GM04503 (cell line): Measurements from ENCODE around the gene PPP4R3C.
"Not testable (repeated sequence)": the region's sequence is repeated elsewhere in the genome, so short reads cannot be mapped to it uniquely, and the experiment has no call there.

Experiments
- DNase-seq: peaks from one replicate; pipeline ENCODE4 v3.0.0-alpha.2; 2012; ENCODE audit warnings: low read depth

The PPP4R3C gene

DNA sequence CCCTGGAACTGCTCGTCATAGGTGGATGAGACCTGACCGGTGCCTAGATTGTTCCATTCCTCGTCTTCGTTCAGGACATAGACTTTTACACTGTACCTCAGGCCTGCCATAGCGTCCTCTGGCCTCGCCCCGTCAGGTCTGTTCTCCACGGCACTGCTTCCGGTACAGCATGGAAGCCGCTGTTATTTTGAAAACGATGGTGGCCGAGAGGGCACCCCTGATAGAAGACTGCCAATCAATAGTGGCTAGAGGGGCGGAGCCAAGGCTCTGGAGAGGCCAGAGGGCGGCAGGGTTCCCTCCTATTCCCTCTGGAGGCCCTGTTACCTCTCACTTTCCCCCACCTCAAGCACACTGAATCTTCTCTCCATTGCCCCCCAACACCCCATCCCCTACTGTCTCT lies at the start of gene PPP4R3C:
PPP4R3C (minus strand) TSS at position 155 of the 400 bp plus-strand sequence; CDS start at position 110, 45 bp downstream.
- DNase-seq, result no peak

GRCh38 chrX:27491397-27491796 lies 28.3 kb upstream of the PPP4R3C start:
- DNase-seq, result no peak

- DNase-seq, result no peak
These were observed 2.9 kb upstream of the PPP4R3C start for GRCh38 chrX:27466051-27466450.

- DNase-seq, result no peak
These were observed 1.9 kb upstream of the PPP4R3C start for GRCh38 chrX:27465036-27465435.

DNA sequence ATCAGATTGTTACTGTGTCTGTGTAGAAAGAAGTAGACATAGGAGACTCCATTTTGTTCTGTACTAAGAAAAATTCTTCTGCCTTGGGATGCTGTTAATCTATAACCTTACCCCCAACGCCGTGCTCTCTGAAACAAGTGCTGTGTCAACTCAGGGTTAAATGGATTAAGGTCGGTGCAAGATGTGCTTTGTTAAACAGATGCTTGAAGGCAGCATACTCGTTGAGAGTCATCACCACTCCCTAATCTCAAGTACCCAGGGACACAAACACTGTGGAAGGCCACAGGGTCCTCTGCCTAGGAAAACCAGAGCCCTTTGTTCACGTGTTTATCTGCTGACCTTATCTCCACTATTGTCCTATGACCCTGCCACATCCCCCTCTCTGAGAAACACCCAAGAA lies 4.0 kb downstream of the PPP4R3C start:
- not testable (repeated sequence) for DNase-seq

DNA sequence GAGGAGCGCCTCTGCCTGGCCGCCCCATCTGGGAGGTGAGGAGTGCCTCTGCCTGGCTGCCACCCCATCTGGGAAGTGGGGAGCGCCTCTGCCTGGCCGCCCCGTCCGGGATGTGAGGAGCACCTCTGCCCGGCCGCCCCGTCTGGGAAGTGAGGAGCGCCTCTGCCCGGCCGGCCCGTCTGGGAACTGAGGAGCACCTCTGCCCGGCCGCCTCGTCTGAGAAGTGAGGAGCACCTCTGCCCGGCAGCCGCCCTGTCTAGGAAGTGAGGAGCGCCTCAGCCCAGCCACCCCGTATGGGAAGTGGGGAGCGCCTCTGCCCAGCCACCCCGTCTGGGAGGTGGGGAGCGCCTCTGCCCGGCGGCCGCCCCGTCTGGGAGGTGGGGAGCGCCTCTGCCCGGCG lies 4.6 kb downstream of the PPP4R3C start:
- DNase-seq, result not testable (repeated sequence)

- DNase-seq, result no peak
These were observed 11.8 kb downstream of the PPP4R3C start for GRCh38 chrX:27451324-27451723.

- no peak for DNase-seq
These were observed 16.7 kb downstream of the PPP4R3C start for GRCh38 chrX:27446423-27446822.

GRCh38 chrX:27445438-27445837 lies 17.7 kb downstream of the PPP4R3C start:
- DNase-seq, result no peak

- no peak for DNase-seq
These were observed 18.8 kb downstream of the PPP4R3C start for GRCh38 chrX:27444093-27444908.

DNA sequence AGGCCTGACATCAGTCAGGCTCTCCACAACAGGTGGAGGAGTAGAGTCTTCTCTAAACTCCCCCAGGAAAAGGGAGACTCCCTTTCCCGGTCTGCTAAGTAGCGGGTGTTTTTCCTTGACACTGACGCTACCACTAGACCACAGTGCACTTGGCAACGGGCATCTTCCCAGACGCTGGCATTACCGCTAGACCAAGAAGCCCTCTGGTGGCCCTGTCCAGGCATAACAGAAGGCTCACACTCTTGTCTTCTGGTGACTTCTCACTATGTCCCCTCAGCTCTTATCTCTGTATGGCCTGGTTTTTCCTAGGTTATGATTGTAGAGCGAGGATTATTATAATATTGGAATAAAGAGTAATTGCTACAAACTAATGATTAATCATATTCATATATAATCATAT lies 20.7 kb downstream of the PPP4R3C start:
- DNase-seq, result not testable (repeated sequence)

- DNase-seq, result no peak
These were observed 23.4 kb downstream of the PPP4R3C start for GRCh38 chrX:27439771-27440170.

DNA sequence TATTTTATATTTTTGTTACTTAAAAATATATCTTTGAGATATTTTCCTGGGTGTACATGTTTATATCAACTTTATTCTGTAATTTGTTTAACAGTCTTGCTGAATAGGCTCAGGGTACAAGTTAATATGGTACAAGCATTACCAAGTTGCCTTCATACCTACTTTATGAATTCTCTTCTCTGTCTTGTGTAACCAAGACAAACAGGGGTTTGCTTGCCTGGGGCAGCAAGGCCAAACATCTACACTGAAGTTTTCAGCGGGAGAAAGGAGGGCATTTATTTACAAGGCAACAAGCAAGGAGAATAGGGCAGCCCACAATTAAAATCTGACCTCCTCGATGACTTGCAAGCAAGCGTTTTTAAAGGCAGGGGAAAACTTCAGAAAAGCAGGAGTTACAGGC lies 24.2 kb downstream of the PPP4R3C start:
- no peak for DNase-seq

DNA sequence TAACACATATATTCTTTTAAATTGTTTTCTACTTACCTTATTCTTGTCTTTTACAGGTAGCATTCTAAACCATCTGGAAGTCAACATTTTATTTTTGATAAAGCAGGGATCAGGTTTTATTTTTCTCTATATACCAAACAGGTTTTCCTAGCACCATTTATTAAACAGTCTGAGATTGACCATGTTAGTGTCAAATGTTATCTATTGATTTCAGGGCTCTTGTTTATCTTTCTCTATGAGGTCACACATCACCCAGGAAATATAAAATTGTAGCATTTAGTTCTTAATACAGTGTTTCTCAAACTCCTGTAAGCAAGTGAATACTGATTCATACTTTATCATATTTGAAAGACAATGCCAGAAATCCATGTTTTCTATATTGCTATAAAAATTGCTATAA lies 28.1 kb downstream of the PPP4R3C start:
- no peak for DNase-seq
